ENCODE results near the gene TUBG2.

DNA sequence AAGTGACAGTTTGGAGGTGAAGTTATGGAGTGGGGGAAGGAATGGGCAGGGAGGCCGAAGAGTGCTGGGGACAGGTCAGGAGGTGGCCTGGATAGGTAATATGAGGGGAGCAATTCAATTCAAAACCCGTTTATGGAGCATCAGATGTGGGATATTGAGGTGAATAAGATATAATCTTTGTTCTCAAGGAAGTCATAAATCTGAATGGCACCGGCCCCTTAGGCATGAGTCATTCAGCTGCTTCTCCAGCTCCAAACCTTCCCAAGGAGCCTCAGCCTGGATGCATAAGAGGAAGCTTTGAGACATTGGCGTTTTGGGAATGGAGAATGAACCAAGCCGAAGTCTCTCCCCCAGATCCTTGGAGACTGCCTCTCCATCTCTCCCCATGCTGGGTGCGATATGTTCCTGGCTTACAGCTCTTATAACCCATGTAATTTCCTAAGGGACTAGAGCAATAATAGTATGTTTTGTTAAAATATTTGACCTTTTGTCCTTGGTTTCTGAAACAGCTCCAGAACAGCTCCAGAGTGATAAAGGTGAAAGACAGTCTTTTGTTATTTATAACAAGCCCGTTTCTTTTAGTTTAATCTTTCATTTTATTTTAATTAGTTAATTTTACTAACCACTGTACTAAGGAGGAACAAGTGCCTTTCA is 1.7 kb downstream of the TUBG2 start:
- TF ChIP-seq, protein P1, sequence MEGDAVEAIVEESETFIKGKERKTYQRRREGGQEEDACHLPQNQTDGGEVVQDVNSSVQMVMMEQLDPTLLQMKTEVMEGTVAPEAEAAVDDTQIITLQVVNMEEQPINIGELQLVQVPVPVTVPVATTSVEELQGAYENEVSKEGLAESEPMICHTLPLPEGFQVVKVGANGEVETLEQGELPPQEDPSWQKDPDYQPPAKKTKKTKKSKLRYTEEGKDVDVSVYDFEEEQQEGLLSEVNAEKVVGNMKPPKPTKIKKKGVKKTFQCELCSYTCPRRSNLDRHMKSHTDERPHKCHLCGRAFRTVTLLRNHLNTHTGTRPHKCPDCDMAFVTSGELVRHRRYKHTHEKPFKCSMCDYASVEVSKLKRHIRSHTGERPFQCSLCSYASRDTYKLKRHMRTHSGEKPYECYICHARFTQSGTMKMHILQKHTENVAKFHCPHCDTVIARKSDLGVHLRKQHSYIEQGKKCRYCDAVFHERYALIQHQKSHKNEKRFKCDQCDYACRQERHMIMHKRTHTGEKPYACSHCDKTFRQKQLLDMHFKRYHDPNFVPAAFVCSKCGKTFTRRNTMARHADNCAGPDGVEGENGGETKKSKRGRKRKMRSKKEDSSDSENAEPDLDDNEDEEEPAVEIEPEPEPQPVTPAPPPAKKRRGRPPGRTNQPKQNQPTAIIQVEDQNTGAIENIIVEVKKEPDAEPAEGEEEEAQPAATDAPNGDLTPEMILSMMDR (IDR thresholded peaks at IDR 0.05; ENCODE audit: low read depth, low read length) = no peak
- no peak for TF ChIP-seq EZH2phosphoT487 (IDR thresholded peaks at IDR 0.05; ENCODE audit: low read depth)

Measured in OCI-LY3 (cell line).